GM19372 (cell line): Measurements from ENCODE around the gene STRA6.
"Not testable (repeated sequence)": the region's sequence is repeated elsewhere in the genome, so short reads cannot be mapped to it uniquely, and the experiment has no call there.

Source experiments
- ATAC-seq: cut with Tn5 transposase; IDR thresholded peaks from one replicate; pipeline ENCODE4 v1.9.1; 2021; ENCODE audit warnings: mild to moderate bottlenecking, low read depth, moderate library complexity; ENCODE audit not compliant: unreplicated experiment

The STRA6 gene

DNA sequence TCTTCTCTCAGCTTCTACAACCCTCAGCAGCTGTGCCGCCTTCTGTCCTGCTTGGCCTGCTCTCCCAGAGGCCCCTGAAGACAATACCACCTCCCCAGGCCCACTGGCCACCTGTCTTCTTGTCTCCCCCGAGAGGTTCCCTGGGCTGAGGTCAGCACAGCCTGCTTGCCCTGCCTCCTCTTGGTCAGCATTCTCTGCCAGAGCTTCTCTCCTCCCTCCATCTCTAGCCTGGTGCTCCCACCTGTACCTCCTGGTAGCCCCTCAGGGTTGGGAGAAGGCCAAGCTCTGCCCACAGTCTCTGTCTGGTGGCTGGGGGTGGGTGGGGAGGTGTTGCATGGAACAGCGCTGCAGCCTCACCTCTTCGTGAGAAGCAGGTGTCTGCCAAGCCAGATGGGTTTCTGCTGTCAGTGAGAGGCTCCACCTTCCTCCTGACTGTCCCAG is 34.7 kb downstream of the STRA6 start:
- ATAC-seq = no peak

DNA sequence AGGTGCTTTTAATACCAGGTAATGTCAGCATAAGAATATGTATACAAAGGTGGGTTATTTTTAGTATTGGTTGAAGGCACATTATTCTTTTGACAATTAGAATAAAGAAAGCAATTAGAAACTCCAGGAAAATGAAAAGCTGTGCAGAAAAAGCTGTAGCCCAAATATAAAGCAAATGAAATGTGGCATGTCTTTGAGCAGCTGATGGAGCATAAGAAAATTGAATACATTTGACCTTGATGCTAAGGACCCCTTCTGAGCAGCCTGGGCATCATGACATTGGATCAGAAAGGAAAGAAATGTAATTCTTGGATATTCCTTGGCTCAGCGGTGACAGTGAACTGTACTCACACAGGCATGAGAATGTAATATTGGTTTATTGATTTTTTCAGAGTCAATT is 37.1 kb downstream of the STRA6 start:
- ATAC-seq = no peak

DNA sequence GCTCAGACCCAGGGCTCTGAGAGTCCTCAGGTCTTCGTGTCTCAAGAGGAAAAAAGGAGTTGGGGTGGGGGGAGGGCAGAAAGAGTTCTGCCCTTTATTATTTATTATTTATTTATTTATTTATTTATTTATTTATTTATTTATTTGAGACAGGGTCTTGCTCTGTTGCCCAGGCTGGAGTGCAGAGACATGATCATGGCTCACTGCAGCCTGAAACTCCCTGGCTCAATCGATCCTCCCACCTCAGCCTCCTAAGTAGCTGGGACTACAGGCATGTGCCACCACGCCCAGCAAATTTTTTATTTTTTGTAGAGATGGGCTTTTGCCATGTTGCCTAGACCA is 40.4 kb downstream of the STRA6 start:
- not testable (repeated sequence) for ATAC-seq

DNA sequence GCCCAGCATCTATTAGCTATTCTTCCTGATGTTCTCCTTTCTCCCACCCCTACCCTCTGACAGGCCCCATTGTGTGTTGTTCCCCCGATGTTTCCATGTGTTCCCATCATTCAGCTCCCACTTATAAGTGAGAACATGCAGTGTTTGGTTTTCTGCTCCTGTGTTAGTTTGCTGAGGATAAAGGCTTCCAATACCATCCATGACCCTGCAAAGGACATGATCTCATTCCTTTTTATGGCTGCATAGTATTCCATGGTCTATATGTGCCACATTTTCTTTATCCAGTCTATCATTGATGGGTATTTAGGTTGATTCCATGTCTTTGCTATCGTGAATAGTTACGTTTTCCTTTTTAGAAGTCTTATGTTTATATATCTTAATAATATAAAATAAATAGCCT is 42.2 kb downstream of the STRA6 start:
- ATAC-seq = not testable (repeated sequence)

DNA sequence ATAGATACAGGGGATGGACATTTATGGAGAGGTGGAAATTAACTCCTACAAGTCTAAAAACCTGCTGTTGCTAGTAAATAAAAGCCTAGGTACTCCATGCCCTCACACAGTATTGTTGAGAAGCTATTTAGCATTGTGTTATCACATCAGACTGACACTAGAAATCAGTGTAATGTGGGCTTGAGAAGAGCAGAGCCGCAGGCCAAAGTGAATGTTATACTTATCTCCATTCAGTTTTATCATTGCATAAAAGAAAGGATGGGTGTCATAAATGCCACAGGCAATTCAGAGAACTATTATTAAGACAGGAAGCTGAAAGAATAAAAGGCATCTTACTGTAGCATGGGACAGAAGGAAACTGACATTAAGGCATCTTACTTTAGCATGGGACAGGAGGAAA is 42.8 kb downstream of the STRA6 start:
- ATAC-seq = no peak

DNA sequence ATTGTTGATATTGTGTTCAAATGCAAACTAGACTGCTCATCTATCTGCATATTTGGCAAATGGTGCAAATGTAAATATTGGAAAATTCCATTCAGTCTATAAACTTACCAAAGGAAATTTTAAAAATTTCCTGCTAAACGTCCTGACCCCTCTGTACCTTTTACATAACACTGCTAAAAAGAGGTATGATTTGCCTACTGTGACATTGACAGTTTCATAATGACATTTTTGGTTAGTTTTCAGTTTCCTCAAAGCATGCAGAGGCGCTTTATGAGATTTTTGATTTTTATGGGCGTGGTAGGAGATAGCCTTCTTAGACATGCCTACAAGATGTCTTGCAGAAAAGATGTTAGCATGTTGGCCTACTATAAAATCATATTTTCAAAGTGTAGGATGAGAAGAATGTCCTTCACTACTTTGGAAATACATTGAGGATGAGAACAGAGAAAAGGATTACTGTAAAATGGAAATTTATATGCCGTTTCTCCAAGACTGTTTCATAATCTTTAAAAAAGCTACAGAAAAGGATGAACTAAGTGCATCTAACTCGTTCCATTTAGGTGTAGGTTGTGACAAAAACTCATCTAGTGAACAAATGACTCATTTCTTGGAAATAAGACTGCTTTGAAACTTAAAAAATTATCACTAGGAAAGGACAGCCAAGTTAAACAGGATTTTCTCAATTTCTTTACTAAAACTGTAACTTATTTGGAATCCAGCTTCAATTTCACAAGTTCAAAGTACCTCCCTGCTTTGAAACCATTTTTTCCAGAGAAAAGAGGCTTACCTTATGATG is 43.5 kb downstream of the STRA6 start:
- ATAC-seq = no peak

DNA sequence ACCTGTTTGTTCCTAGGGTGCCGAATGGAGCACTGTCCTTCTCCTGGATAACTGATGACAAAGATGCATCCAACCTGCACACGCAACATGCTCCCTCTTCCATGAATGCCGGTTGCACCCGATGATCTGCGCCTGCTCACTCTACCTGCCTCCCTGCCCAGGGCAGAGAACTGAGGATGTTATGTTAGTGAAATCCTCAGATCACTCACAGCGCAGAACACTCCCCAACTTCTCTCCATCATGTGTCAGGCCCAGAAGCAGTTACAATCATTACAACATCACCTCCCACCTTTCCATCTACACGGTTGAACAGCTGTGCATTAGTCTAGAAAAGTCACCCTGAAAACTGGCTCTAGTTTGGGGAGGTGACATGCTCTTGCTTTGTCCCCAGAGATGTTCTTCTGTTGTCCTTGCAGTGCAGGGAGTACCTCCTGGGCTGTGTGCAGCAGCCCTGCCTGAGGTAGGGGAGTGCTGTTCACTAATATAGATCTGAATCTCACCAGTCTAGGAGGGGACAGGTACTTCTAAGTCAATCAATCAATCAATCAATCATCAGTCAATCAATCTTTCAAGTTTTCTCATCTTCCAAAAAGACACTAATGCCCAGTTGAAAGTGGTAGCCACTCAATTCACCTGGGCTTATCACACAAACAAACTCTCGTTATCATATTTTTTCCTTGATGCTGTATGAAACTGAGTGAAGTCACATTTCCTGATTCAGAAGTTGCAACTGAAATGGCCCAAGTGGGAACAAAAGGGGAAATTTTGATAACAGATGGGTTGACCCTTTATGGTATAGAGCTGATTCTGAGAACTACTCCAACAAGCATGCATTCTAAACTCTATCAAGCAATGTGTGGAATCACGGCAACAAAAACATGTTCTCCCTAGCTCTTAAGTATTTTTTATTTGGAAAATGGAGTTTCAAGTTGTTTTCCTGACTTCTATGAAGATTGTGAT is 44.4 kb downstream of the STRA6 start:
- no peak for ATAC-seq

DNA sequence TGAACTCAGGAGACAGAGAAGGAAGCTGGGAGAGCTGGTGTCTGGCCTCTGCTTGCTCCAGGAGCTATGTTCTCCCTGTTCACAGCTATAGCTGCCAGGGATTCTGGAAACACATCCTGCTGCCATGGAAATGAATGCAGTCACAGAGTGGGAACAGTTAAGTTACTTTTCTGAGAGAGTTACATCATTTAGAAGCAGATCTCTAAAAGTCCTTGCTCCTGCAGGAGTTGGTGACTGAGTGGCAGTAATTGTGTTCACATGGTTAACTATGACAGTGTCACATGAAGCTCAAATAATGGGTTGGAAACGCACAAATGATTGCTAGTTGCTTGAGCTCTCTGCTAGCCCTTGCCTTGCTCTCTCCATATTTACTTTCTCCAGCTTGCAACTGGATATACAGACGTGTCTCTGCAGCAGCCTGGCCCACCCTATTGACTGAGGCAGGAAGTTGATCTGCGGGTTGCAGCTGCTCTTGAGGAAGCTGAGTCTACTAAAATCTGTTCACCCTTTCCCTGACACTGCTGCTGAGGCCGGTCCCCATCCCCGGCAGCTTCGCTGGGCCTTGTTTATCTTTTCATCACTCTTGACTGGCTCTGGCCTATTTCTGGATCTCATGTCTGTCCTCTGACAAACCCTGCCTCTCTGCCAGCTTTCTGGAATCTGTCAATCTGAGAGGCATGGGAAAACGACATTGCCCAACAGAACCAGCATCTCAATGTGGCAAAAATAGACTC is 45.7 kb downstream of the STRA6 start:
- no peak for ATAC-seq

DNA sequence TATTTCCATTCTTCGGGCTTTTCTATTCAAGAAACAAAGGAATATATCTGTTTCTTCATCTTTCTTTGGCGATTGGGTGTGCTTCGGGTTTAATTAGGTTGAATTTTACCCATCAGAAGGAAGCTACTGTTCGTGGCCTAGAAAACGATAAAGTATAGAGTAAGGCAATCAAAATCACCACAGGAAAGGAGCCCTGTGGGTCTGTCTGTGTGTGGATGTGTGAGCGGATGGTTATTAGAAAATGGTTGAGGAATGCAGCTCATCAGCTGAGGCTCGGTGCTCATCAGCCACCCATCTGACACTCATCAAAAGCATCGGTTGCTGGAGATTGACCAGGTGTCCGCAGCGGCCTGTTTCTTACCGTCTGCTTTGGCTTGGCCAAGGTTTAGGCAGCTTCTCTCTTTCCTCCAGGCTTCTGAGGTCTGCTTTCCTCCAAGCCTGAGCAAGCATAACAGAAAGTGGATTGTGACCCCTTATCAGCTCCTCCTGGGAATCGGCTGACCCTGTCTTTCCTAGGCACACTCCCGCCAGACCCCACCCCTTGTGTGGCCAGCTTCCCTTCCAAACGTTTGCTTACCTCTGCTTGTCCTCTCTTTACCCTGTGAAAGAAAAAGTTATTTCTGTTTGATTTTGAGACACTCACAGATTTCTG is 46.7 kb downstream of the STRA6 start:
- ATAC-seq = no peak

DNA sequence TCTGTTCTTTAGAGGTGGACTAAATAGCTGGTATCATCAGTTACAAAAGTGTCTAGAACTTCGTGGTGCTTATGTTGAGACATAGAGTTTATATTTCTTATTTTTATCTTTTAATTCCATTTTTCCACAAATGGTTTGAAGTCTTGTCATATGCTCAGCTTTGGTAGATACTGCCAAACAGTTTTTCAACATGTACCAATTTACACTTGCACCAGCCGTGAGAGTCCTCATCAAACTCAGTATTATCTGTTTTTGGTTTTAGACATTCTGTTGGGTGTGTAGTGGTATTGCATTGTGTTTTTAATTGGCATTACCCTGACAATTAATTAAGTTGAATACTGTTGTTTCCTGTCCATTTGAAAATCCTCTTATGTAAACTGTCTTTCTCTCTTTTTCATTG is 55.5 kb downstream of the STRA6 start:
- no peak for ATAC-seq

DNA sequence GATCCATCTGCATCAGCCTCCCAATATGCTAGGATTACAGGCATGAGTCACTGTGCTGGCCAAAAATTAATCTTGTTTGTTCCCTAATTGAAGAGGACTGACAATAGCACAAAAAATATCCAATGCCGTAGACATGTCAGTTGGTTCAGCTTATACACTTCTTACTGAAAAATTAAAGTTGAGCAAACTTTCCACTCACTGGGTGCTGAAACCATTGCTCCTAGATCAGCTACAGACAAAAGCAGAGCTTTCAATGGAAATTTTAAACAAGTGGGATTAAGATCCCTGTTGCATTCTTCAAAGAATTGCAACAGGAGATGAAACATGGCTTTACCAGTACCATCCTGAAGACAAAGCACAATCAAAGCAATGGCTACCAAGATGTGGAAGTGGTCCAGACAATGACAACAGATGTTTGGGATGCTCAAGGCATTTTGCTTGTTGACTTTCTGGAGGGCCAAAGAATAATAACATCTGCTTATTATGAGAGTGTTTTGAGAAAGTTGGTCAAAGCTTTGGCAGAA is 56.2 kb downstream of the STRA6 start:
- no peak for ATAC-seq

DNA sequence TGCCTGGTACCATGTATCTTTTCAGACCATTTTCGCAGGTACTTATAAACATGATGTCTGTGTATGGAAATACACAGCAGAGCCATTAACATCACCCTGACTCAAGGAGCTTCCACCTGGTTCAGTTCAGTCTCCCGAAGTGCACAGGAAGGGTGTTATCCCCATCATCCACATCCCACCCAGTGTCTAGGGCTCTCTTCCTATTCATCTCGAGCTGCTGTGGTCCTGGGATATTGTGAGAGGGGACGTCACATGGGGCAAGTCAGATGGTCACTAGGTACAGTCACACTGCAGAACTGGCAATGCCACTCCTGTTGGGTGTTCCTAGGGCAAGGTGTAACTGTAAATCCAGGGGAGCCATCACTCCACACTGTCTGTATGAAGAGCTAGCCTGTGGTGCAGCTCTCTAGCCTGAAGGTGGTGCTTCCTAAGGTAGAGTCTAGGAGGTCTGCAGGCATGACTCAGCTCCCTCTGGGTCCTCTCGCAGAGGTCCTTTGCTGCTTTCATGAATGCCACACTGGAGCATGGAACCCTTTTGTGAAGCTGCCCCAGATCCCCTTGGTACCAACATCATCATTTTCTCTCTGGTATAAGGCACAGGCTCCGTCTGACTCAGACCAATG is 58.3 kb downstream of the STRA6 start:
- ATAC-seq = no peak

DNA sequence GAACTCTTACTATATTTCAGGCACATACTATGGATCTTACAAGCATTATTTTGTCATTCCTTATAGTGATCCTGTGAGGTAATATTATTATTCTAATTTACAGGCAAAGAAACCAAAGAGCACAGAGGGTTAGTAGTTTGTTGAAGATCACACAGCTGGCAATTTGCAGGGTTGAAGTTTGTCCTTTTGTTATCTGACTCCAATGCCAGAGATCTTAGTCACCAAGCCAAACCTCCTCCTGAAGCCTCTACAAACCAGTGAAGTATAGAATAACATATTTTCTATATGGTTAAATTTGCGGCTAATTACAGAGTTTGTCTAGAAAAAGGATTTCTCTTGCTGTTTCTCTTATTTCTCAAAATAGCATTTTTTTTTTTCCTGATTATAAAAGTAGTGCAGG is 61.0 kb downstream of the STRA6 start:
- no peak for ATAC-seq

DNA sequence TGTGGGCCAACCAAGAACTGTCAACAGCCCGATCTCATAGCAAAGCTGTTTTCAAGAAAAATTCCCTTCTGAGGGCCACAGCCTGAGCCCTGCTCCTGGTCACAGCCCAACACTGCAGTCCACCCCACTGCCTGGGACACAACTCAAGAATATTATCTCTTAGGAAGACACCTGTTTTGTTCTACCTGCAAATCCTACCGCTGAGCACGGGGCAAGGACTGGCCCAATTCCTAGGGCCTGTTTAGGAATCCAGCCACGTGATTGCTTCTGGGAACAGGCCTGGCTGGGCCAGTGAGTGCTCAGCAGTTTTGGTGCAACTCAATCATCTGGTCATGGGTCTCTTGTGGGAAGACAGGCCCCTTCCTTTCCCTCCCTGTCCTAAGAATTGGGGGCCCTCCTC is 63.9 kb downstream of the STRA6 start:
- no peak for ATAC-seq

DNA sequence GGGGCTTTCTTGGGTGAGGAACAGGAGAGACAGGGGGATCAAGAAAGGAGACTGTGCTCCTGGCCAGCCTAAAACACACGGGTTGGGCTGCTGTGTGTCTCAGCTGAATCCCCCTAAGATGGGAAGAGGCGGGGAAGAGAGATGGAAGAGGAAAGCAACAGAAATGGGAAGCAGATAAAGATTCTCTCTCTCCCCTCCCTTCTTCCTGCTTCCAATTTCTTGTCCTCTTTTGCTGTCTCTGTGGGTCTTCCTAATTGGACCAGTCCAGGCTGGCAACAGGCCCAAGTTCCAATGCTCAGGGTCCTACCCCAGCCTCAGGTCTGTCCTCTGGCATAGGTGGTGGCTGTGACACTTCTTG is 65.1 kb downstream of the STRA6 start:
- no peak for ATAC-seq

DNA sequence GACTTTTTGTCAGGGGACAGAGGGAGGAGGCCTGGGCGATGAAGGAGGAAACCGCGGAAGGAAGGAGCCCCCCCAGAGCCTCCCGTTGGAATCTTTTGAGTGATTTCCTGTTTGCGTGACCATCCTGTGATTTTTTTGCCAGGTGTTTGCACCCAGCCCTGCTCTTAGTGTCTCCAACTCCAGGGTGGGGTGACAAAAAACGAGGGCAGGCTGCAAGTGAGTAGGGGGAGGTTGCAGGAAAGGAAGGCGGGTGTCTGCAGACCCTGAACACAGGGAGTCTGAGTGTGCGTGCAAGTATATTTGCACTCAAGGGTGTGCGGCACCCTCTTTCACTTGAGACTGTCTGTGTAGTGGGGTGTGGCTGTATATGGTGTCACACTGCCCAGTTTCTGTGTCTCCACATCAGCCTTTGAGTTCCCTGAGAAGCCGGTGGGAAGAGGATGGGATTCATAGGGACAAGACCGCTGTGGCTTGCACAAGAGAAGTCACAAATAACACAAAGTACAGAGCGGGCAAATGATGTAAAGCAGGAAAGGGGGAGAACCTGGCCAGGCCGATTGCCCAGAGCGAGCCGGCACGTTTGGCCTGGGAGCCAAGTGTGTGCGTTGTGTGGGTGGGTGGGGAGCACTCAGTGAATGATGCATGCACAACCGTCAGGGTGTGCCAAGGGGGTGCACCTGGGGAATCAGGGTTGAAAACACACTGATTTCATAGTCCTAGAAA is 65.6 kb downstream of the STRA6 start:
- ATAC-seq = no peak

DNA sequence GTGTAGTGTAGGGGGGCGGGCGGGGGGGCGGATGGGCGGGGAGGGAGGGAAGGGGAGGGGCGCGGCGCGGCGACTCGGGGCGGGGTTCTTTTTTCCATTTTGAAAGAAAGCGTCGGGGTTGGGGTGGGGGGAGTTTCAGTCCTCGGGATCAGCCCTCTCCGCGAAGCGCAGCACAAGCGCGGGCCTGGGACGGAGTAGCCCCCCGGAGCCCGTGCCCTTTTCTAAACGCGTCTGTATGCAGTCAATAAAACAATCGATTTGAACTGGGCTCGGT is 66.1 kb downstream of the STRA6 start:
- no peak for ATAC-seq

DNA sequence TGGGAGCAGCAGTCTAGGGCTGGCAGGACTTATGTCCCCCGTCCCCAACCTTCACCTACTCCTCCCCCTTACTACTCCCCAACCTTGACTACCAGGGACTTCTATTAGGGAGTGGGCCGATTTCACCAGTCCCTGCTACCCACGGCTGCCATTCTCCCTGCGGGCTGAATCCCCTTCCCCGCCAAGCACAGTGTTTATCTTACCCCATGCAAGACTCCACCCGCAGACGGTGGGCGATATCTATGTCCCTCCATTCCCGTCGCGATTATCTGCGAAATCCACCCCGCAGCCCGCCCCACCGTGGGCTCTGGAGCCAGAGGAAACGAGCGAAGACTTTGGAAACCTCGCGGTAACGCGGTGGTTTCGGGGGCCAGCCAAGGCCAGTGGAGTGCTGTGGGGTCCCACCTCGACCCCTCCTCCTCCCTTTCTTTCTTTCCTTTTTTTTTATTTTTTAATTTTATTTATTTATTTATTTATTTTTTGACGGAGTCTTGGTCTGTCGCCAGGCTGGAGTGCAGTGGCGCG is 67.5 kb downstream of the STRA6 start:
- ATAC-seq = no peak

DNA sequence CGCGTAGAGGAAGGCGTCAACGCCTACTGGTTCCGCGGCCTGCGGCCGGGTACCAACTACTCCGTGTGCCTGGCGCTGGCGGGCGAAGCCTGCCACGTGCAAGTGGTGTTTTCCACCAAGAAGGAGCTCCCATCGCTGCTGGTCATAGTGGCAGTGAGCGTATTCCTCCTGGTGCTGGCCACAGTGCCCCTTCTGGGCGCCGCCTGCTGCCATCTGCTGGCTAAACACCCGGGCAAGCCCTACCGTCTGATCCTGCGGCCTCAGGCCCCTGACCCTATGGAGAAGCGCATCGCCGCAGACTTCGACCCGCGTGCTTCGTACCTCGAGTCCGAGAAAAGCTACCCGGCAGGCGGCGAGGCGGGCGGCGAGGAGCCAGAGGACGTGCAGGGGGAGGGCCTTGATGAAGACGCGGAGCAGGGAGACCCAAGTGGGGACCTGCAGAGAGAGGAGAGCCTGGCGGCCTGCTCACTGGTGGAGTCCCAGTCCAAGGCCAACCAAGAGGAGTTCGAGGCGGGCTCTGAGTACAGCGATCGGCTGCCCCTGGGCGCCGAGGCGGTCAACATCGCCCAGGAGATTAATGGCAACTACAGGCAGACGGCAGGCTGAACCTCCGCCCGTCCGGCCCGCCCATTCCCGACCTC is 68.1 kb downstream of the STRA6 start:
- no peak for ATAC-seq
